ENCODE results near the gene SLC24A4.

Gene SLC24A4

GRCh38 chr14:92389598-92390158, 66.7 kb downstream of the SLC24A4 start:
- 90% methylated on average over 12 of the region's 12 CpGs for WGBS (ENCODE audit: insufficient coverage)
- no peaks in the 10 kb centered on the region for H3K9me3 ChIP-seq (ENCODE audit: control extremely low read depth in 1 of 5, control insufficient read depth in 4 of 5, insufficient read depth in 2 of 5, low read depth in 1 of 5, low read length in 4 of 5)
- H3K36me3 ChIP-seq (ENCODE audit: control insufficient read depth in 4 of 4, insufficient read depth in 4 of 4, low read length in 3 of 4), result no peaks in the 10 kb centered on the region
- ChIA-PET POLR2A (no interaction called here), CTCF (no interaction called here)
- no peak overlapping the region for H3K4me3 ChIP-seq (ENCODE audit: control insufficient read depth in 1 of 7, extremely low read depth in 1 of 7, insufficient read depth in 4 of 7, low read depth in 2 of 7, low read length in 6 of 7)
- no peaks in the 10 kb centered on the region for H3K27me3 ChIP-seq (replicated peaks in 2 of 5; ENCODE audit: control insufficient read depth in 4 of 5, insufficient read depth in 5 of 5, low read length in 4 of 5)
- DNase-seq, result no peak
- no peak overlapping the region for H3K27ac ChIP-seq (ENCODE audit: insufficient read depth in 1 of 2, low read depth in 1 of 2, low read length in 2 of 2, poor library complexity in 1 of 2, severe bottlenecking in 2 of 2)
- peaks cover 0 to 13% (median 0%) of the 10 kb centered on the region in 4 experiments for H3K4me1 ChIP-seq (ENCODE audit: control extremely low read depth in 1 of 4, control insufficient read depth in 4 of 4, insufficient read depth in 4 of 4, low read length in 3 of 4)

GRCh38 chr14:92391726-92392125, 68.8 kb downstream of the SLC24A4 start:
- peaks cover 0 to 13% (median 0%) of the 10 kb centered on the region in 4 experiments for H3K4me1 ChIP-seq (ENCODE audit: control extremely low read depth in 1 of 4, control insufficient read depth in 4 of 4, insufficient read depth in 4 of 4, low read length in 3 of 4)
- POLR2A ChIA-PET, result no interaction called here
- no peaks in the 10 kb centered on the region for H3K9me3 ChIP-seq (ENCODE audit: control extremely low read depth in 1 of 5, control insufficient read depth in 4 of 5, insufficient read depth in 2 of 5, low read depth in 1 of 5, low read length in 4 of 5)
- H3K4me3 ChIP-seq (ENCODE audit: control insufficient read depth in 1 of 7, extremely low read depth in 1 of 7, insufficient read depth in 4 of 7, low read depth in 2 of 7, low read length in 6 of 7), result no peak overlapping the region
- H3K27ac ChIP-seq (ENCODE audit: insufficient read depth in 1 of 2, low read depth in 1 of 2, low read length in 2 of 2, poor library complexity in 1 of 2, severe bottlenecking in 2 of 2), result no peak overlapping the region
- DNase-seq, result peak in 1 of 3 donors; percentile 28
- H3K36me3 ChIP-seq (ENCODE audit: control insufficient read depth in 4 of 4, insufficient read depth in 4 of 4, low read length in 3 of 4), result no peaks in the 10 kb centered on the region
- no peaks in the 10 kb centered on the region for H3K27me3 ChIP-seq (replicated peaks in 2 of 5; ENCODE audit: control insufficient read depth in 4 of 5, insufficient read depth in 5 of 5, low read length in 4 of 5)
- CTCF ChIA-PET, result interaction anchor here (1.1 to 1.2 kb wide), 2 partner anchors 9 to 13 kb away, joined by 3 read pairs; no protein-coding TSS in a partner anchor
- 79% methylated on average over 8 of the region's 10 CpGs for WGBS (ENCODE audit: insufficient coverage)

- WGBS (ENCODE audit: insufficient coverage), result 84% methylated on average over 9 of the region's 9 CpGs
- H3K36me3 ChIP-seq (ENCODE audit: control insufficient read depth in 4 of 4, insufficient read depth in 4 of 4, low read length in 3 of 4), result no peaks in the 10 kb centered on the region
- H3K9me3 ChIP-seq (ENCODE audit: control extremely low read depth in 1 of 5, control insufficient read depth in 4 of 5, insufficient read depth in 2 of 5, low read depth in 1 of 5, low read length in 4 of 5), result no peaks in the 10 kb centered on the region
- no peak overlapping the region for H3K27ac ChIP-seq (ENCODE audit: insufficient read depth in 1 of 2, low read depth in 1 of 2, low read length in 2 of 2, poor library complexity in 1 of 2, severe bottlenecking in 2 of 2)
- no peak overlapping the region for H3K4me3 ChIP-seq (ENCODE audit: control insufficient read depth in 1 of 7, extremely low read depth in 1 of 7, insufficient read depth in 4 of 7, low read depth in 2 of 7, low read length in 6 of 7)
- ChIA-PET POLR2A (no interaction called here), CTCF (no interaction called here)
- DNase-seq, result peak in 1 of 3 donors; percentile 35
- H3K4me1 ChIP-seq (ENCODE audit: control extremely low read depth in 1 of 4, control insufficient read depth in 4 of 4, insufficient read depth in 4 of 4, low read length in 3 of 4), result peaks cover 0 to 13% (median 0%) of the 10 kb centered on the region in 4 experiments
- no peaks in the 10 kb centered on the region for H3K27me3 ChIP-seq (replicated peaks in 2 of 5; ENCODE audit: control insufficient read depth in 4 of 5, insufficient read depth in 5 of 5, low read length in 4 of 5)
Observed at GRCh38 chr14:92392711-92393110, 69.7 kb downstream of the SLC24A4 start.

- 71% methylated on average over 7 of the region's 9 CpGs for WGBS (ENCODE audit: insufficient coverage)
- POLR2A ChIA-PET, result no interaction called here
- no peak overlapping the region for H3K27ac ChIP-seq (ENCODE audit: insufficient read depth in 1 of 2, low read depth in 1 of 2, low read length in 2 of 2, poor library complexity in 1 of 2, severe bottlenecking in 2 of 2)
- H3K27me3 ChIP-seq (replicated peaks in 2 of 5; ENCODE audit: control insufficient read depth in 4 of 5, insufficient read depth in 5 of 5, low read length in 4 of 5), result no peaks in the 10 kb centered on the region
- H3K4me3 ChIP-seq (ENCODE audit: control insufficient read depth in 1 of 7, extremely low read depth in 1 of 7, insufficient read depth in 4 of 7, low read depth in 2 of 7, low read length in 6 of 7), result no peak overlapping the region
- DNase-seq, result no peak
- H3K4me1 ChIP-seq (ENCODE audit: control extremely low read depth in 1 of 4, control insufficient read depth in 4 of 4, insufficient read depth in 4 of 4, low read length in 3 of 4), result peaks cover 0 to 6% (median 0%) of the 10 kb centered on the region in 4 experiments
- no peaks in the 10 kb centered on the region for H3K9me3 ChIP-seq (ENCODE audit: control extremely low read depth in 1 of 5, control insufficient read depth in 4 of 5, insufficient read depth in 2 of 5, low read depth in 1 of 5, low read length in 4 of 5)
- no peaks in the 10 kb centered on the region for H3K36me3 ChIP-seq (ENCODE audit: control insufficient read depth in 4 of 4, insufficient read depth in 4 of 4, low read length in 3 of 4)
- CTCF ChIA-PET, result no interaction called here
Observed at GRCh38 chr14:92397150-92397952, 74.4 kb downstream of the SLC24A4 start.

- peaks cover 0 to 5% (median 0%) of the 10 kb centered on the region in 5 experiments for H3K9me3 ChIP-seq (ENCODE audit: control extremely low read depth in 1 of 5, control insufficient read depth in 4 of 5, insufficient read depth in 2 of 5, low read depth in 1 of 5, low read length in 4 of 5)
- ChIA-PET POLR2A (no interaction called here), CTCF (no interaction called here)
- no peak overlapping the region for H3K4me3 ChIP-seq (ENCODE audit: control insufficient read depth in 1 of 7, extremely low read depth in 1 of 7, insufficient read depth in 4 of 7, low read depth in 2 of 7, low read length in 6 of 7)
- H3K27me3 ChIP-seq (replicated peaks in 2 of 5; ENCODE audit: control insufficient read depth in 4 of 5, insufficient read depth in 5 of 5, low read length in 4 of 5), result no peaks in the 10 kb centered on the region
- no peaks in the 10 kb centered on the region for H3K36me3 ChIP-seq (ENCODE audit: control insufficient read depth in 4 of 4, insufficient read depth in 4 of 4, low read length in 3 of 4)
- 80% methylated on average over 8 of the region's 9 CpGs for WGBS (ENCODE audit: insufficient coverage)
- no peak for DNase-seq
- H3K27ac ChIP-seq (ENCODE audit: insufficient read depth in 1 of 2, low read depth in 1 of 2, low read length in 2 of 2, poor library complexity in 1 of 2, severe bottlenecking in 2 of 2), result no peak overlapping the region
- H3K4me1 ChIP-seq (ENCODE audit: control extremely low read depth in 1 of 4, control insufficient read depth in 4 of 4, insufficient read depth in 4 of 4, low read length in 3 of 4), result peaks cover 0 to 6% (median 0%) of the 10 kb centered on the region in 4 experiments
Observed at GRCh38 chr14:92397953-92398564, 75.1 kb downstream of the SLC24A4 start.

GRCh38 chr14:92398888-92399636, 76.1 kb downstream of the SLC24A4 start:
- CTCF ChIA-PET, result no interaction called here
- WGBS (ENCODE audit: insufficient coverage), result 93% methylated on average over 6 of the region's 7 CpGs

More at GRCh38 chr14:92398888-92399636, 76.1 kb downstream of the SLC24A4 start:
- Histone ChIP-seq H3K4me3 (ENCODE audit: control insufficient read depth in 1 of 7, extremely low read depth in 1 of 7, insufficient read depth in 4 of 7, low read depth in 2 of 7, low read length in 6 of 7) (no peak overlapping the region), H3K9me3 (ENCODE audit: control extremely low read depth in 1 of 5, control insufficient read depth in 4 of 5, insufficient read depth in 2 of 5, low read depth in 1 of 5, low read length in 4 of 5) (peaks cover 0 to 5% (median 0%) of the 10 kb centered on the region in 5 experiments), H3K27ac (ENCODE audit: insufficient read depth in 1 of 2, low read depth in 1 of 2, low read length in 2 of 2, poor library complexity in 1 of 2, severe bottlenecking in 2 of 2) (no peak overlapping the region), H3K36me3 (ENCODE audit: control insufficient read depth in 4 of 4, insufficient read depth in 4 of 4, low read length in 3 of 4) (no peaks in the 10 kb centered on the region), H3K27me3 (replicated peaks in 2 of 5; ENCODE audit: control insufficient read depth in 4 of 5, insufficient read depth in 5 of 5, low read length in 4 of 5) (no peaks in the 10 kb centered on the region), H3K4me1 (ENCODE audit: control extremely low read depth in 1 of 4, control insufficient read depth in 4 of 4, insufficient read depth in 4 of 4, low read length in 3 of 4) (peaks cover 0 to 8% (median 0%) of the 10 kb centered on the region in 4 experiments)
- no peak for DNase-seq
- POLR2A ChIA-PET, result no interaction called here
